ENCODE measurements around the gene DIO1.
"Not testable (repeated sequence)": the region's sequence is repeated elsewhere in the genome, so short reads cannot be mapped to it uniquely, and the experiment has no call there.

DIO1 gene

GRCh38 chr1:53883600-53883999 is 10.4 kb upstream of the DIO1 start:
- H3K27ac Mint-ChIP-seq; H3K4me3 Mint-ChIP-seq; H3K27me3 Mint-ChIP-seq (ENCODE audit: low read depth); H3K9me3 Mint-ChIP-seq; DNase-seq (ENCODE audit: low spot score); H3K4me1 Mint-ChIP-seq (ENCODE audit: low read depth): not testable (repeated sequence)
- H3K36me3 Mint-ChIP-seq (ENCODE audit: low read depth): peaks cover 29% of the 10 kb centered on the region

DNA sequence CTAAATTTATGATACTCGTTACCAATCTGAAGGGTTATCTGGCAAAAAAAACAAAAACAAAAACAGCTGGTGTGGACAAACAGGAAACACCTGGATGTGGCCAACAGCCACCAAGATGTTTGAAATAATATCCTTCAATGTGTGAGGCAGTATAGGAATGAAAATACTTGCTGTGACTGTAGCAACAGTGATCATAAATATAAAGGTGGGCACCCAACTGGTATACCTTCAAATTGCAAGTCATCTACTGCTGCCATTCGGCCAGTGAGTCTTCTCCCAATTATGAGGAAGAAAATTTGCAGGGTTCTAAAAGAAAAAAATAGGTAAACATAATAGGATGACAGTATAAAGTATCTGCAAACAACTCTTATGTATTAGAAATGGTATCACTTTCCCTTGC is 5.3 kb upstream of the DIO1 start:
- H3K27me3 Mint-ChIP-seq (ENCODE audit: low read depth): no peaks in the 10 kb centered on the region
- peak overlapping the region; percentile 93 for H3K4me3 Mint-ChIP-seq
- no peak for DNase-seq (ENCODE audit: low spot score)
- H3K27ac Mint-ChIP-seq: peak overlapping the region; percentile 93
- peaks cover 5% of the 10 kb centered on the region for H3K36me3 Mint-ChIP-seq (ENCODE audit: low read depth)
- no peaks in the 10 kb centered on the region for H3K9me3 Mint-ChIP-seq
- H3K4me1 Mint-ChIP-seq (ENCODE audit: low read depth): peaks cover 23% of the 10 kb centered on the region

DNA sequence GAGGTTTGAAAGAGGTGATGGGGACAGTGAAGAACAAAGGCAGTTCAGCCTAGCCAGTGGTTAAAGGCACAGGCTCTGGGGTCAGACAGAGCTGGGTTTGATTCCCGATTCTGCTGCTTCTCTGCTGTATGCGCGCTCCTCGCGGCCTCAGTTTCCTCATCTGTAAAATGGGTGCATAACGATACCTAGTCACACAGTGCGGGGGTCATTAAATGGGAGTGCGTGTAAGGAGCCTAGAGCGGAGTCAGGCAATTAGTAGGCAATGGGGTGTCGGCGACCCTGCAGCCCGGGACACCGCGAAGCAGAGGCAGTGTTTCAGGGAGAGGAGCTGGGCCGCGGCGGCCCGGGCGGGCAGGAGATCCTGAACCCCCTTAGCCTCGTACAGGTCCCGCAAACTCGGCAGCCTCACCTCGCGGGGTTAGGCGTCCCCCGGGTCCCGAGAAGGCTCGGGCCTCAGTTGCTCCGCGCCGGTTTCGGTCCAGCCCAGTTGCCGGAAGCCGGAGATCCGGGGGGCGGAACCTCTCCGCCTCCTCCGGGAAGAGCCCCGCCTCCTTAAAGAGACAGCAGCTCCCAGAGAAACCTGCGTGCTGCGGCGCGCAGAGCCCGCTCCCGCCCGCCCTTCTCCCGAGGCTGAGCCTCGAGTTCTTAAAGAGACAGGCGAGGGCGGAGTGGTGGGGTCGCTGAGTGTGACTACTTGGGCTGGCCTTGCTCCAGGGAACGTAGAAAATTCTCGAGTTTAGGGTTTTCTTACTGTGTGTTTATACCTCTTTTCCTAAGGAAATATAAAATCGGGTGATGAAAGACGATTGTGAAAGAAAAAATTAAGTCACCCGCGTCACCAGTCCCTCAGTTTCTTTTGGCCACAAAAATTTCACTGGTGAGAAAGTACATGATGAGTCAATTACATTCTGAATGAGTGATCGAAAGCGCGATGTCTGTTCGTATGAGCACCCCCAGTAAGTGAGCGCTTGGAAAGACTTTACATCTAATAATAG is 4.4 kb upstream of the DIO1 start, which contains the start of gene YIPF1:
Gene YIPF1 (minus strand): TSS at position 494 of the 995 bp plus-strand sequence. CDS start 860 bp downstream, outside the sequence.
- Mint-ChIP-seq H3K36me3 (ENCODE audit: low read depth) (peaks cover 5% of the 10 kb centered on the region), H3K4me3 (peak within 1 kb of the TSS; percentile 93), H3K27ac (peak within 1 kb of the TSS; percentile 93), H3K4me1 (ENCODE audit: low read depth) (peaks cover 23% of the 10 kb centered on the region), H3K27me3 (ENCODE audit: low read depth) (no peaks in the 10 kb centered on the region), H3K9me3 (no peaks in the 10 kb centered on the region)
- DNase-seq (ENCODE audit: low spot score): peak; percentile 89

GRCh38 chr1:53890522-53890941 is 3.5 kb upstream of the DIO1 start:
- H3K4me1 Mint-ChIP-seq (ENCODE audit: low read depth): peaks cover 23% of the 10 kb centered on the region
- H3K36me3 Mint-ChIP-seq (ENCODE audit: low read depth): peaks cover 2% of the 10 kb centered on the region
- peak overlapping the region; percentile 93 for H3K27ac Mint-ChIP-seq
- no peaks in the 10 kb centered on the region for H3K9me3 Mint-ChIP-seq
- no peak for DNase-seq (ENCODE audit: low spot score)
- H3K27me3 Mint-ChIP-seq (ENCODE audit: low read depth): no peaks in the 10 kb centered on the region
- peak overlapping the region; percentile 93 for H3K4me3 Mint-ChIP-seq

GRCh38 chr1:53891018-53891417 is 3.0 kb upstream of the DIO1 start:
- Mint-ChIP-seq H3K27ac (no peak overlapping the region), H3K27me3 (ENCODE audit: low read depth) (no peaks in the 10 kb centered on the region), H3K4me3 (peak overlapping the region; percentile 93), H3K9me3 (no peaks in the 10 kb centered on the region), H3K36me3 (ENCODE audit: low read depth) (peaks cover 2% of the 10 kb centered on the region), H3K4me1 (ENCODE audit: low read depth) (peaks cover 23% of the 10 kb centered on the region)
- no peak for DNase-seq (ENCODE audit: low spot score)

- peaks cover 23% of the 10 kb centered on the region for H3K4me1 Mint-ChIP-seq (ENCODE audit: low read depth)
- H3K9me3 Mint-ChIP-seq: no peaks in the 10 kb centered on the region
- H3K4me3 Mint-ChIP-seq: no peak overlapping the region
- no peaks in the 10 kb centered on the region for H3K27me3 Mint-ChIP-seq (ENCODE audit: low read depth)
- peaks cover 2% of the 10 kb centered on the region for H3K36me3 Mint-ChIP-seq (ENCODE audit: low read depth)
- no peak for DNase-seq (ENCODE audit: low spot score)
- H3K27ac Mint-ChIP-seq: no peak overlapping the region
These were observed 2.3 kb upstream of the DIO1 start for GRCh38 chr1:53891678-53892077.

- H3K4me1 Mint-ChIP-seq (ENCODE audit: low read depth): peaks cover 22% of the 10 kb centered on the region
- H3K27ac Mint-ChIP-seq: no peak overlapping the region
- H3K4me3 Mint-ChIP-seq: no peak overlapping the region
- H3K27me3 Mint-ChIP-seq (ENCODE audit: low read depth): no peaks in the 10 kb centered on the region
- no peaks in the 10 kb centered on the region for H3K36me3 Mint-ChIP-seq (ENCODE audit: low read depth)
- no peaks in the 10 kb centered on the region for H3K9me3 Mint-ChIP-seq
- DNase-seq (ENCODE audit: low spot score): no peak
These were observed 1.1 kb upstream of the DIO1 start for GRCh38 chr1:53892911-53893310.

GRCh38 chr1:53894644-53895043 is 657 bp downstream of the DIO1 start:
- no peaks in the 10 kb centered on the region for H3K27me3 Mint-ChIP-seq (ENCODE audit: low read depth)
- H3K36me3 Mint-ChIP-seq (ENCODE audit: low read depth): no peaks in the 10 kb centered on the region
- DNase-seq (ENCODE audit: low spot score): no peak
- no peaks in the 10 kb centered on the region for H3K9me3 Mint-ChIP-seq
- no peak overlapping the region for H3K4me3 Mint-ChIP-seq
- H3K27ac Mint-ChIP-seq: no peak overlapping the region
- peaks cover 14% of the 10 kb centered on the region for H3K4me1 Mint-ChIP-seq (ENCODE audit: low read depth)

- Mint-ChIP-seq H3K4me3 (no peak overlapping the region), H3K9me3 (no peaks in the 10 kb centered on the region), H3K4me1 (ENCODE audit: low read depth) (peaks cover 7% of the 10 kb centered on the region), H3K27ac (no peak overlapping the region), H3K36me3 (ENCODE audit: low read depth) (no peaks in the 10 kb centered on the region), H3K27me3 (ENCODE audit: low read depth) (no peaks in the 10 kb centered on the region)
- DNase-seq (ENCODE audit: low spot score): no peak
These were observed 1.4 kb downstream of the DIO1 start for GRCh38 chr1:53895421-53895820.

GRCh38 chr1:53896635-53897229 is 2.7 kb downstream of the DIO1 start:
- no peak overlapping the region for H3K27ac Mint-ChIP-seq
- H3K36me3 Mint-ChIP-seq (ENCODE audit: low read depth): no peaks in the 10 kb centered on the region
- H3K9me3 Mint-ChIP-seq: no peaks in the 10 kb centered on the region
- H3K4me1 Mint-ChIP-seq (ENCODE audit: low read depth): peaks cover 13% of the 10 kb centered on the region
- DNase-seq (ENCODE audit: low spot score): no peak
- H3K27me3 Mint-ChIP-seq (ENCODE audit: low read depth): no peaks in the 10 kb centered on the region
- H3K4me3 Mint-ChIP-seq: no peak overlapping the region

DNA sequence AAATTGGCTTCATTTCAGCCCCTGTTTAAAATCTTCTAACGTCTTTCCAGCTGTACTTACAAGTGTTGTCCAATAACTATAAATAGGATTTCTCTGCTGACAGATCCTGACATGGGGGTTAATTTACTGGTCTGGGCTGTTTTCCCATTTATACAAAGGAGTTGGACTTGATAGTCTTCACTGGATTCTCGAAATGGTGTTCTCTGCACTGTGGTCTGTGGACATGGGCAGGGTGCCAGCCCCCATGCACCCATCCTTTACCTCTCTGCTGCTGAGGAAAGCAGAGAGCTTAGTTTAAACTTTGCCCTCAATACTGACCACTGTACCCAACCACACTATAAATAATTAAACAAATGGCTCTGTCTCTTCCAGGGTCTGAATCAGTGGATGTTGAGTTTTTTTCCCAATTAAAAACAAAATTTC is 5.2 kb downstream of the DIO1 start:
- DNase-seq (ENCODE audit: low spot score): no peak
- Mint-ChIP-seq H3K27ac (no peak overlapping the region), H3K27me3 (ENCODE audit: low read depth) (no peaks in the 10 kb centered on the region), H3K36me3 (ENCODE audit: low read depth) (no peaks in the 10 kb centered on the region), H3K4me1 (ENCODE audit: low read depth) (peaks cover 9% of the 10 kb centered on the region), H3K4me3 (no peak overlapping the region), H3K9me3 (no peaks in the 10 kb centered on the region)

DNA sequence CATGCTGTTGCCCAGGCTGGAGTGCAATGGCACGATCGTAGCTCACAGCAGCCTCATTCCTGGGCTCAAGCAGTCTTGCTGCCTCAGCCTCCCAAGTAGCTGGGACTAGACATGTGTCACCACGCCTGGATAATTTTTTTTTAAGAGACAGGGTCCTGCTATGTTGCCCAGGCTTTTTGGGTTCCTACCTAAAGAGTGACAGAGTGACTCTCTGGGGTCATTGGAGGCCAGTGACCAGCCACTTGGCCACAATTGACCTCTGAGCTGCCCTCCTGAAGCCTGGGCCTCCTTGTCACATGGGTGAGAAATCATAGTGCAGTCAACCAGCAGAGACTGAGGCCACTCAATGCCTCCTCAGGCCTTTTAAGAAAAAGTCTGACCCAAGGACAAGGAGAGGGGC is 5.7 kb downstream of the DIO1 start:
- peaks cover 9% of the 10 kb centered on the region for H3K4me1 Mint-ChIP-seq (ENCODE audit: low read depth)
- no peaks in the 10 kb centered on the region for H3K36me3 Mint-ChIP-seq (ENCODE audit: low read depth)
- no peaks in the 10 kb centered on the region for H3K27me3 Mint-ChIP-seq (ENCODE audit: low read depth)
- no peak for DNase-seq (ENCODE audit: low spot score)
- no peak overlapping the region for H3K27ac Mint-ChIP-seq
- no peak overlapping the region for H3K4me3 Mint-ChIP-seq
- no peaks in the 10 kb centered on the region for H3K9me3 Mint-ChIP-seq

DNA sequence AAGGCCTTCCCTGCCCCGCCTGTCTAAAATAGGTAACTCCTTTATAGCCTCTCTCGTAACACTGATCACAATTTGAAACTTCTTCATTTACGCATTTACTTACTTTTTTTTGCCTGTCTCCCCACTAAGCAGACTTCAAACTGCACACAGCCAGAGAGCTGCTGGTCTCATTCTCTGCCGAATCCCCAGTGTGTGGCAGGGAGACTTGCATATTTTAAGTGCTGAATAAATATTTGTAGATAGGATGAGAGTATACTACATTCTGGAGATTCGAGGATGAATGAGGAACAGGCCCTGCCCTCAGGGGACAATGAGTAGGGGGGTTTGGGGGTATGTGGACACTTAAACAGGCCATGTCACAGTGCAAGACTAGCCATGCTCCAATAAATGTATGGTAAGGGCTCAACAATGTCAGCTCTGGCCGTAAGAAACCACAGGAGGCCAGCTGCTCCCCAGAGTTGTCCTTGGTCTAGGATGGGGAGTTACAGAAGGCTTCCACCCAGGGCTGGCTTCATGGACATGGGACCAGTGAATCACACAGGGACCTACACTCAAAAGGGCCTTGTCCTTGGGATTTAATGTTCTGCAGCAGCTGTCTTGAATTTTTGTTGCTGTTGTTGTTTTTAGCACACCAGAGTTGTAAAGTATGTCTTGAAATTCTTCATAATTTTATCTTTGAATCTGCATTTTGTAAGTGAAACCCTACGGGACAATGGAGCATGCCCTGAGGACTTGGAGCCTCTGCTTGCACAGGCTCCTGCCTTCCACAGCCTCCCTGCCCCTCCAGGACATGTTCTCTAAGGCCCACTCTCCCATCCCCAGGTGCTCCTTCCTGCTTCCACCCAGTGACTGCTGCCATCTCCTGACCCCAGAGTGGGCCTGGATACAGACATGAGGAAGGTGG is 8.5 kb downstream of the DIO1 start:
- Mint-ChIP-seq H3K4me3 (no peak overlapping the region), H3K36me3 (ENCODE audit: low read depth) (no peaks in the 10 kb centered on the region), H3K27me3 (ENCODE audit: low read depth) (no peaks in the 10 kb centered on the region), H3K27ac (no peak overlapping the region), H3K4me1 (ENCODE audit: low read depth) (peaks cover 9% of the 10 kb centered on the region), H3K9me3 (no peaks in the 10 kb centered on the region)
- DNase-seq (ENCODE audit: low spot score): no peak
